ENCODE data around the gene FUOM. TPM values are rescaled to one million over a fixed set of nuclear protein-coding genes. Genes with fewer than 3 reads are reported as not detected.
"Not testable (repeated sequence)": the region's sequence is repeated elsewhere in the genome, so short reads cannot be mapped to it uniquely, and the experiment has no call there.

Gene FUOM
- polyA plus RNA-seq, 1 of the 3 experiments (the other 2 are of a cell fraction): 32.5 TPM

DNA sequence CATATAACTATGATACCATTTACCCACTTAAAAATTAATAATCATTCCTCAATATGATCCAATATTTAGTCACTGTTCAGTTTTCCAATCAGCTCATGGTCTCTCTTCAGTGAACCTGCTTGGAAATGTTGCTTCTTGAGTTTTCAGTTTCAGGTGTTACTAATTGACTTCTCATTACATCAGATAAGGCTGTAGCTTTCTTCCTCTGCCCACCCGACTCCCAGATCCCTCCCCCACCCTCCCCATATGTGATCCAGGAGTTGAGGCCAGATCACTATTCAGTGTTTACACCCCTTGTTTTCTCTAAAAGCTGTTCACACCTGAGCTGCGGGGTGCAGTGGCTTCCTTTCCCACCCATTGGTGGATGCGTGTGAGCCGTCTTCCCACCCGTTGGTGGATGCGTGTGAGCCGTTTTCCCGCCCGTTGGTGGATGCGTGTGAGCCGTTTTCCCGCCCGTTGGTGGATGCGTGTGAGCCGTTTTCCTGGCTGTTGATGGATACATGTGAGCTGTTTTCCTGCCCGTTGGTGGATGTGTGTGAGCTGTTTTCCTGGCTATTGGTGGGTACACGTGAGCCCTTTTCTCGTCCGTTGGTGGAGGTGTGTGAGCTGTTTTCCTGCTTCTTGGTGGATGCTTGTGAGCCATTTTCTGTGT, 32.9 kb upstream of the FUOM start (continued):
- TF ChIP-seq RCOR1 (IDR thresholded peaks at IDR 0.05; ENCODE audit: low read length) (no peak), NFIC (IDR thresholded peaks at IDR 0.05; ENCODE audit: borderline replicate concordance) (no peak), ELF1 (IDR thresholded peaks at IDR 0.05) (no peak), POLR2AphosphoS5 (IDR thresholded peaks at IDR 0.05; ENCODE audit: low read depth, low read length) (no peak), MEF2A (IDR thresholded peaks at IDR 0.05; ENCODE audit: borderline replicate concordance, low read depth) (no peak)
- TF ChIP-seq, protein P1, sequence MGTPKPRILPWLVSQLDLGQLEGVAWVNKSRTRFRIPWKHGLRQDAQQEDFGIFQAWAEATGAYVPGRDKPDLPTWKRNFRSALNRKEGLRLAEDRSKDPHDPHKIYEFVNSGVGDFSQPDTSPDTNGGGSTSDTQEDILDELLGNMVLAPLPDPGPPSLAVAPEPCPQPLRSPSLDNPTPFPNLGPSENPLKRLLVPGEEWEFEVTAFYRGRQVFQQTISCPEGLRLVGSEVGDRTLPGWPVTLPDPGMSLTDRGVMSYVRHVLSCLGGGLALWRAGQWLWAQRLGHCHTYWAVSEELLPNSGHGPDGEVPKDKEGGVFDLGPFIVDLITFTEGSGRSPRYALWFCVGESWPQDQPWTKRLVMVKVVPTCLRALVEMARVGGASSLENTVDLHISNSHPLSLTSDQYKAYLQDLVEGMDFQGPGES (IDR thresholded peaks at IDR 0.05; ENCODE audit: low read depth, low read length): no peak

DNA sequence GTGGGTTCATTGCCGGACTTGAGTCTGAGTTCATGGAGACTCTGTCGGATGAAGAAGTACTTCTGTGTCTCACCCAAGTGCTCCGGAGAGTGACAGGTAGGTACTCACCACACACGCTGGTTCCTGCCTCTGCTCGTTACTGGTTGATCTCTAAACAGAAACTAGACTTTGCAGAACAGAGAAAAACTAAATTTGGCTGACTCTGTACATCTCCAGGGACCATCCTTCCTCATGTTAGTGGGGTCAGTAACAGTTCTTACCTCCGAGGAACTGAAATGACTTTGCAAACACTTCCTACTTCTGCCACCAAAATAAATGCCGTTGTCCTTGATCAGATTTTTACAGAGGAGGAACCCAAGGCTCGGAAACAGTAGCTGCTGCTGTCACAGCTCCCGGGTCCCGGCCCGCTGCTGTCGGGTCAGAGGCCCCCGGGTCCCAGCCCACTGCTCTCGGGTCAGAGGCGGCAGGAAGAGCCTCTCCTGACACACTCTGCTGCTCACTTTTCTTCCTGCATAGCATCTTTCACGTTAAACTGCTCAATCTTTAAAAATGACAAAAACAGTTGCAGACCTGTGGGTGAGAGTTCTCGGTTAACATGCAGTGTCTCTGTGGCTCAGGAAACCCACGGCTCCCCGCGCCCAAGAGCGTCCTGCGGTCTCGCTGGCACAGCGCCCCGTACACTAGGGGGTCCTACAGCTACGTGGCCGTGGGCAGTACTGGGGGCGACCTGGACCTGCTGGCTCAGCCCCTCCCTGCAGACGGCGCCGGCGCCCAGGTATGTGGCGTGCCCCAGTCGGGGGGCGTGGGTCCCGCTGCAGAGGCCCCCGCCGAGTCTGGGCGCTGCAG, 31.4 kb upstream of the FUOM start:
- no peaks in the 10 kb centered on the region for H3K9me2 ChIP-seq
- no peak overlapping the region for H3K4me2 ChIP-seq
- no peak overlapping the region for H3K9ac ChIP-seq
- H3K9me3 ChIP-seq: no peaks in the 10 kb centered on the region
- H3K79me2 ChIP-seq (ENCODE audit: insufficient read depth): peaks cover under 1% of the 10 kb centered on the region; the same call in 1 of the 2 replicates
- no peak overlapping the region for H3K27ac ChIP-seq (ENCODE audit: low read depth in 2 of 2, low read length in 1 of 2)
- no peak for DNase-seq
- H3K27me3 ChIP-seq (ENCODE audit: insufficient read depth): no peaks in the 10 kb centered on the region
- H3K4me1 ChIP-seq (ENCODE audit: control insufficient read depth in 1 of 2, insufficient read depth in 2 of 2, low read depth in 1 of 2, low read length in 1 of 2): no peaks in the 10 kb centered on the region
- peaks cover 0 to 3% of the 10 kb centered on the region in 2 experiments for H3K36me3 ChIP-seq (replicated peaks in 1 of 2; ENCODE audit: control insufficient read depth in 1 of 2, insufficient read depth in 2 of 2, low read length in 1 of 2)
- ChIA-PET POLR2A (no interaction called here), CTCF (interaction anchor here (1.6 kb wide), 1 partner anchor 31 kb away, joined by 4 read pairs; the partner anchor contains the start of gene FUOM)
- no peak for TF ChIP-seq USF1 (IDR thresholded peaks at IDR 0.05; ENCODE audit: borderline replicate concordance, low read depth)
- WGBS (ENCODE audit: low lambda C conversion rate): 92% methylated on average over 25 of the region's 39 CpGs
- H4K20me1 ChIP-seq (ENCODE audit: insufficient read depth): no peaks in the 10 kb centered on the region
- no peaks in the 10 kb centered on the region for H3F3A ChIP-seq (replicated peaks; ENCODE audit: insufficient read depth)
- H2AFZ ChIP-seq (ENCODE audit: low read depth): no peak overlapping the region
- no peak overlapping the region for H3K4me3 ChIP-seq (ENCODE audit: low read depth in 2 of 2, low read length in 1 of 2)

DNA sequence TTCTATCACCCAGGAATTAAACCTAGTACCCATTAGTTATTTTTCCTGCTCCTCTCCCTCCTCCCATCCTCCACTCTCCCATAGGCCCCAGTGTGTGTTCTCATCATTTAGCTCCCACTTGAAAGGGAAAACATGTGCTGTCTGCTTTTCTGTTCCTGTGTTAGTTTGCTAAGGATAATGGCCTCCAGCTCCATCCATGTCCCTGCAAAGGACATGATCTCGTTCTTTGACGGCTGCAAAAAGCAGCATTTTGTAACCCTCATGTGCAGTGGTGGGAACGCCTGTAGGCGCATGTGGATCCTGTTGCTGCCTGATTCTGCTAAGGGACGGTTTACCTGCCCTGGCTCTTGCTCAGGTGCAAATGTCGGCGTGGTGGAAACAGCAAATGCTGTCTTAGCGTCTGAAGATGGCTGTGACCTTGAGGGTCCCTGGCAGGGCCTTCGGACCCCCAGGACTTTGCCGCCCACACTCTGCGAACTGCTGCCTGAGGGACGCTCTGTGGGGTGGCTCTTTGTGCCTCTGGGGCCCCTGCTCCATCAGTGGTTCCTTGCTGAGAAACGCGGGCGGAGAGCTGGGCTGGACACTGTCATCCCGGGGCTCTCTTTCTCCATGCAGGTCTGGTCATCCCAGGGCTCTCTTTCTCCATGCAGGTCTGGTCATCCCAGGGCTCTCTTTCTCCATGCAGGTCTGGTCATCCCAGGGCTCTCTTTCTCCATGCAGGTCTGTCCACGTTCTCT, 30.6 kb upstream of the FUOM start:
- no peak overlapping the region for H2AFZ ChIP-seq (ENCODE audit: low read depth)
- no peaks in the 10 kb centered on the region for H3K27me3 ChIP-seq (ENCODE audit: insufficient read depth)
- peaks cover 0 to 3% of the 10 kb centered on the region in 2 experiments for H3K36me3 ChIP-seq (replicated peaks in 1 of 2; ENCODE audit: control insufficient read depth in 1 of 2, insufficient read depth in 2 of 2, low read length in 1 of 2)
- ChIA-PET POLR2A (no interaction called here), CTCF (interaction anchor here (1.6 kb wide), 1 partner anchor 30 kb away, joined by 4 read pairs; the partner anchor contains the start of gene FUOM)
- TF ChIP-seq USF1 (IDR thresholded peaks at IDR 0.05; ENCODE audit: borderline replicate concordance, low read depth) (no peak), GABPA (IDR thresholded peaks at IDR 0.05; ENCODE audit: low read depth) (peak; percentile 29; the same call in 1 of the 2 replicates)
- H3K4me1 ChIP-seq (ENCODE audit: control insufficient read depth in 1 of 2, insufficient read depth in 2 of 2, low read depth in 1 of 2, low read length in 1 of 2): no peaks in the 10 kb centered on the region
- no peak overlapping the region for H3K9ac ChIP-seq
- no peaks in the 10 kb centered on the region for H3K9me3 ChIP-seq
- no peaks in the 10 kb centered on the region for H3K79me2 ChIP-seq (ENCODE audit: insufficient read depth)
- H3K9me2 ChIP-seq: no peaks in the 10 kb centered on the region
- no peak overlapping the region for H3K4me2 ChIP-seq
- 84% methylated on average over 13 of the region's 17 CpGs for WGBS (ENCODE audit: low lambda C conversion rate)
- H3F3A ChIP-seq (replicated peaks; ENCODE audit: insufficient read depth): no peaks in the 10 kb centered on the region
- no peak overlapping the region for H3K4me3 ChIP-seq (ENCODE audit: low read depth in 2 of 2, low read length in 1 of 2)
- H4K20me1 ChIP-seq (ENCODE audit: insufficient read depth): no peaks in the 10 kb centered on the region
- no peak for DNase-seq
- no peak overlapping the region for H3K27ac ChIP-seq (ENCODE audit: low read depth in 2 of 2, low read length in 1 of 2)

DNA sequence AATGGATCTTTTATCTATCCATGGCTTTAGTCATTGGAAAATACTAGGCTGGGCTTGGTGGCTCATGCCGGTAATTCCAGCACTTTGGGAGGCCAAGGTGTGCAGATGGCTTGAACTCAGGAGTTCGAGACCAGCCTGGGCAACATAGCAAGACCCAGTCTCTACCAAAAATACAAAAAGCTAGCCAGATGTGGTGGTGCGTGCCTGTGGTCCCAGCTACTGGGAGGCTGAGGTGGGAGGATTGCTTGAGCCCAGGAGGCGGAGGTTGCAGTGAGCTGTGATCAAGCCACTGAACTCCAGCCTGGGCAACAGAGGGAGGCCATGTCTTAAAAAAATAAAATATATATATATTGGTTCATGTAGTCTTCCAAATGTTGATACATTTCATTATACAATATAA, 29.1 kb upstream of the FUOM start:
- H3K79me2 ChIP-seq (ENCODE audit: insufficient read depth); H3K27ac ChIP-seq (ENCODE audit: low read depth in 2 of 2, low read length in 1 of 2); H3K27me3 ChIP-seq (ENCODE audit: insufficient read depth); H3K9ac ChIP-seq; H2AFZ ChIP-seq (ENCODE audit: low read depth); H3K36me3 ChIP-seq (replicated peaks in 1 of 2; ENCODE audit: control insufficient read depth in 1 of 2, insufficient read depth in 2 of 2, low read length in 1 of 2); H3K4me1 ChIP-seq (ENCODE audit: control insufficient read depth in 1 of 2, insufficient read depth in 2 of 2, low read depth in 1 of 2, low read length in 1 of 2); H3K4me3 ChIP-seq (ENCODE audit: low read depth in 2 of 2, low read length in 1 of 2); H3F3A ChIP-seq (replicated peaks; ENCODE audit: insufficient read depth); H4K20me1 ChIP-seq (ENCODE audit: insufficient read depth); H3K9me2 ChIP-seq; DNase-seq; H3K4me2 ChIP-seq; H3K9me3 ChIP-seq; POLR2A ChIA-PET: not testable (repeated sequence)
- 88% methylated on average over 4 of the region's 4 CpGs for WGBS (ENCODE audit: low lambda C conversion rate)
- CTCF ChIA-PET: interaction anchor here (1.1 kb wide), 1 partner anchor 58 kb away, joined by 4 read pairs; no protein-coding TSS in a partner anchor

Measured in SK-N-SH (cell line).